CD14-positive monocyte (primary cell): ENCODE data around the gene HAGHL. TPM values are rescaled to one million over a fixed set of nuclear protein-coding genes. Genes with fewer than 3 reads are reported as not detected.

Experiments used
- DNase-seq, 3 donors: peaks; one replicate each; pipeline ENCODE4 v3.0.0-alpha.2; 2011 to 2022
- H2AFZ ChIP-seq: 2 replicates; pipeline ENCODE4 v1.6.0; 2012; ENCODE audit warnings: mild to moderate bottlenecking, low read depth, low read length, inconsistent platforms; ENCODE audit not compliant: insufficient read depth, poor library complexity, severe bottlenecking
- H3K27ac ChIP-seq, 2 donors: 1 replicate in 1 of 2; 2 replicates in 1 of 2; pipeline ENCODE4 v1.5.1; 2012 to 2013; ENCODE audit warnings: low read length in 2 of 2, control low read depth in 1 of 2, inconsistent platforms in 1 of 2, low read depth in 1 of 2, mild to moderate bottlenecking in 1 of 2
- H3K27me3 ChIP-seq, 2 donors: one replicate each; pipeline versions ENCODE4 v1.6.0 to v1.6.1; 2011 to 2013; ENCODE audit warnings: low read length in 2 of 2; ENCODE audit not compliant: control insufficient read depth in 2 of 2, insufficient read depth in 2 of 2
- H3K36me3 ChIP-seq, 2 donors: replicated peaks in 1 of 2; 1 replicate in 1 of 2; 2 replicates in 1 of 2; pipeline versions ENCODE4 v1.5.1 to v1.6.1; 2012 to 2013; ENCODE audit warnings: low read length in 2 of 2, control low read depth in 1 of 2, inconsistent platforms in 1 of 2, mild to moderate bottlenecking in 1 of 2; ENCODE audit not compliant: insufficient read depth in 2 of 2, control insufficient read depth in 1 of 2
- H3K4me1 ChIP-seq, 2 donors: 1 replicate in 1 of 2; 2 replicates in 1 of 2; pipeline versions ENCODE4 v1.5.1 to v1.6.1; 2012 to 2013; ENCODE audit warnings: low read length in 2 of 2, control low read depth in 1 of 2, inconsistent platforms in 1 of 2, mild to moderate bottlenecking in 1 of 2, moderate library complexity in 1 of 2; ENCODE audit not compliant: insufficient read depth in 2 of 2, control insufficient read depth in 1 of 2
- H3K4me2 ChIP-seq: replicated peaks from 2 replicates; pipeline ENCODE3; 2012; ENCODE audit warnings: low read length, moderate library complexity, mild to moderate bottlenecking; ENCODE audit not compliant: poor library complexity, severe bottlenecking; ENCODE audit errors: extremely low read depth
- H3K4me3 ChIP-seq, 3 experiments: fragments of 200-600 bp in 1 of 3; sonication (generic) in 1 of 3; replicated peaks in 1 of 3; 1 replicate in 2 of 3; 2 replicates in 1 of 3; pipeline ENCODE4 v1.5.1; 2011 to 2013; ENCODE audit warnings: low read length in 3 of 3, mild to moderate bottlenecking in 3 of 3, control low read depth in 2 of 3, low read depth in 2 of 3, inconsistent platforms in 1 of 3, moderate library complexity in 1 of 3
- H3K79me2 ChIP-seq: 2 replicates; pipeline ENCODE4 v1.6.0; 2012; ENCODE audit warnings: mild to moderate bottlenecking, control low read depth, inconsistent platforms, low read length, moderate library complexity; ENCODE audit not compliant: insufficient read depth
- H3K9ac ChIP-seq: 2 replicates; pipeline ENCODE4 v1.6.0; 2017; ENCODE audit warnings: low read length, mild to moderate bottlenecking; ENCODE audit not compliant: insufficient read depth, poor library complexity, severe bottlenecking
- H3K9me3 ChIP-seq, 2 donors: replicated peaks in 1 of 2; 1 replicate in 1 of 2; 2 replicates in 1 of 2; pipeline versions ENCODE4 v1.5.1 to v1.6.1; 2012 to 2013; ENCODE audit warnings: low read length in 2 of 2, control low read depth in 1 of 2; ENCODE audit not compliant: control insufficient read depth in 1 of 2, insufficient read depth in 1 of 2
- H4K20me1 ChIP-seq: 2 replicates; pipeline ENCODE4 v1.6.0; 2012; ENCODE audit warnings: mild to moderate bottlenecking, low read length, control low read depth, moderate library complexity; ENCODE audit not compliant: insufficient read depth
- H3K27ac Mint-ChIP-seq, 7 donors: one replicate each; pipeline ENCODE4 v1.8.0; 2020; ENCODE audit warnings: mild to moderate bottlenecking in 7 of 7, mixed read lengths in 7 of 7, moderate library complexity in 6 of 7, inconsistent platforms in 2 of 7
- H3K27me3 Mint-ChIP-seq, 3 donors: one replicate each; pipeline ENCODE4 v1.8.0; 2021 to 2022; ENCODE audit warnings: low read depth in 3 of 3, mild to moderate bottlenecking in 3 of 3, mixed read lengths in 3 of 3, moderate library complexity in 3 of 3, inconsistent platforms in 1 of 3
- H3K36me3 Mint-ChIP-seq, 2 donors: one replicate each; pipeline ENCODE4 v1.8.0; 2020; ENCODE audit warnings: mixed read lengths in 2 of 2, inconsistent platforms in 1 of 2, mild to moderate bottlenecking in 1 of 2
- H3K4me1 Mint-ChIP-seq: one replicate; pipeline ENCODE4 v1.8.0; 2020; ENCODE audit warnings: mild to moderate bottlenecking, mixed read lengths
- H3K4me3 Mint-ChIP-seq, 2 donors: one replicate each; pipeline ENCODE4 v1.8.0; 2020; ENCODE audit warnings: mild to moderate bottlenecking in 2 of 2, mixed read lengths in 2 of 2, moderate library complexity in 1 of 2
- H3K9me3 Mint-ChIP-seq, 7 donors: one replicate each; pipeline ENCODE4 v1.8.0; 2020 to 2022; ENCODE audit warnings: mixed read lengths in 7 of 7, mild to moderate bottlenecking in 6 of 7, moderate library complexity in 6 of 7, inconsistent platforms in 2 of 7
- CTCF ChIP-seq: fragments of 200-600 bp; IDR thresholded peaks from one replicate; pipeline ENCODE4 v1.8.0; 2022; ENCODE audit warnings: antibody characterized with exemption, mild to moderate bottlenecking
- whole genome bisulfite sequencing: methylation state at CpG from one replicate; pipeline ENCODE4 v1.1.5; 2013; ENCODE audit warnings: missing lambda C conversion rate; ENCODE audit not compliant: insufficient coverage; 5-methylcytosine and 5-hydroxymethylcytosine counted together
- intact Hi-C, 2 donors: fragments of 100-400 bp; cut with micrococcal nuclease; formaldehyde crosslinking; loops; one replicate each; pipeline versions ENCODE4 v1.15.0 to v1.15.1; 2023
- polyA plus RNA-seq, 3 donors: library from polyadenylated mRNA; depleted of rRNA in 1 of 3; unstranded in 2 of 3; stranded (reverse) in 1 of 3; fragments of 300-500 nt in 2 of 3; fragments of >200 nt in 1 of 3; fragmentation: Illumina TruSeq in 2 of 3; gene quantifications; 1 replicate in 2 of 3; 2 replicates in 1 of 3; pipeline ENCODE4 v1.2.3, GENCODE V29; 2012 to 2021

Gene HAGHL
- polyA plus RNA-seq, 3 donors: 0.60 to 8.9 (median 1.5) TPM

DNA sequence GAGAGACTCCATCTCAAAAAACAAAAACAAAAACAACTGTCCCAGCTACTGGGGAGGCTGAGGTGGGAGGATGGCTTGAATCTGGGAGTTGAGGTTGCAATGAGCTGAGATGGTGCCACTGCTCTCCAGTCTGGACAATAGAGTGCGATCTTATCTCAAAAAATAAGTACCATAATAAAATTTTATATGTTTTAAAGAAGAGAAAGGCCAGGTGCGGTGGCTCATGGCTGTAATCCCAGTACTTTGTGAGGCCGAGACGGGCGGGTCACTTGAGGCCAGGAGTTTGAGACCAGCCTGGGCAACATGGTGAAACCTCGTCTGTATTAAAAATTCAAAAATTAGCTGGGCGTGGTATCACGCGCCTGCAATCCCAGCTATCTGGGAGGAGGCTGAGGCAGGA, 49.9 kb downstream of the HAGHL start:
- DNase-seq: no peak
- Histone ChIP-seq H3K36me3 (no peaks in the 10 kb centered on the region), H3K4me1 (no peaks in the 10 kb centered on the region), H2AFZ (no peak overlapping the region), H3K4me3 (no peak overlapping the region), H3K27me3 (peaks cover 0 to 9% of the 10 kb centered on the region in 2 donors), H3K9me3 (no peaks in the 10 kb centered on the region), H3K27ac (no peak overlapping the region), H4K20me1 (no peaks in the 10 kb centered on the region), H3K9ac (no peak overlapping the region), H3K79me2 (no peaks in the 10 kb centered on the region), H3K4me2 (no peak overlapping the region)
- peaks cover under 1 to 21% (median 10%) of the 10 kb centered on the region in 3 donors for H3K27me3 Mint-ChIP-seq
- H3K4me1 Mint-ChIP-seq: no peaks in the 10 kb centered on the region
- no peak for TF ChIP-seq CTCF
- no peaks in the 10 kb centered on the region for H3K36me3 Mint-ChIP-seq
- H3K9me3 Mint-ChIP-seq: peaks cover 0 to 3% (median 0%) of the 10 kb centered on the region in 7 donors
- WGBS: 94% methylated on average over 7 of the region's 9 CpGs
- no peak overlapping the region for H3K27ac Mint-ChIP-seq
- intact Hi-C loops: no loop called here
- no peak overlapping the region for H3K4me3 Mint-ChIP-seq

- 18% methylated on average over 9 of the region's 16 CpGs for WGBS
- H3K9me3 Mint-ChIP-seq: peaks cover 0 to 3% (median 0%) of the 10 kb centered on the region in 7 donors
- H3K4me3 Mint-ChIP-seq: no peak overlapping the region
- no peaks in the 10 kb centered on the region for H3K36me3 Mint-ChIP-seq
- no peak for TF ChIP-seq CTCF
- intact Hi-C loops: no loop called here
- Histone ChIP-seq H3K27ac (no peak overlapping the region), H3K9me3 (no peaks in the 10 kb centered on the region), H3K27me3 (peaks cover 0 to 9% of the 10 kb centered on the region in 2 donors), H3K4me3 (no peak overlapping the region), H3K36me3 (no peaks in the 10 kb centered on the region), H3K4me2 (no peak overlapping the region), H3K9ac (no peak overlapping the region), H2AFZ (no peak overlapping the region), H4K20me1 (no peaks in the 10 kb centered on the region), H3K79me2 (no peaks in the 10 kb centered on the region), H3K4me1 (no peaks in the 10 kb centered on the region)
- H3K27me3 Mint-ChIP-seq: peaks cover 0 to 22% (median 10%) of the 10 kb centered on the region in 3 donors
- H3K27ac Mint-ChIP-seq: no peak overlapping the region
- no peak for DNase-seq
- H3K4me1 Mint-ChIP-seq: no peaks in the 10 kb centered on the region
Observed at GRCh38 chr16:777826-778225, 50.9 kb downstream of the HAGHL start.
